ENCODE measurements around the gene NLRP11. TPM values are rescaled to one million over a fixed set of nuclear protein-coding genes. Genes with fewer than 3 reads are reported as not detected.

The NLRP11 gene
- total RNA-seq: not detected

GRCh38 chr19:55831846-55832245, at the start of gene NLRP11:
Gene NLRP11 (minus strand): TSS chr19:55831999. CDS start chr19:55818174, 13,825 bp downstream.
- DNase-seq: no peak

- no peak for DNase-seq
Measured at GRCh38 chr19:55877211-55877610, 45.4 kb upstream of the NLRP11 start.

GRCh38 chr19:55870736-55871135, 38.9 kb upstream of the NLRP11 start:
- no peak for DNase-seq

- no peak for DNase-seq
Measured at GRCh38 chr19:55867101-55867500, 35.3 kb upstream of the NLRP11 start.

- no peak for DNase-seq
Measured at GRCh38 chr19:55866521-55866920, 34.7 kb upstream of the NLRP11 start.

GRCh38 chr19:55858969-55859368, 27.2 kb upstream of the NLRP11 start:
- no peak for DNase-seq

- DNase-seq: no peak
Measured at GRCh38 chr19:55858401-55858800, 26.6 kb upstream of the NLRP11 start.

- DNase-seq: no peak
Measured at GRCh38 chr19:55857974-55858373, 26.2 kb upstream of the NLRP11 start.

GRCh38 chr19:55857149-55857548, 25.4 kb upstream of the NLRP11 start:
- DNase-seq: no peak

- DNase-seq: no peak
Measured at GRCh38 chr19:55855160-55855559, 23.4 kb upstream of the NLRP11 start.

GRCh38 chr19:55838906-55839305, 7.1 kb upstream of the NLRP11 start:
- no peak for DNase-seq

GRCh38 chr19:55838251-55838650, 6.5 kb upstream of the NLRP11 start:
- DNase-seq: no peak

- no peak for DNase-seq
Measured at GRCh38 chr19:55836340-55836739, 4.5 kb upstream of the NLRP11 start, which contains the start of gene NLRP4. Gene NLRP4 (plus strand): TSS chr19:55836540. CDS start chr19:55852081, 15,541 bp downstream.

- DNase-seq: no peak
Measured at GRCh38 chr19:55832676-55833075, 877 bp upstream of the NLRP11 start.

- DNase-seq: no peak
Measured at GRCh38 chr19:55830656-55831055, 1.1 kb downstream of the NLRP11 start.

GRCh38 chr19:55820037-55820436, 11.8 kb downstream of the NLRP11 start:
- no peak for DNase-seq

GRCh38 chr19:55813906-55814305, 17.9 kb downstream of the NLRP11 start:
- DNase-seq: no peak

GRCh38 chr19:55812449-55812848, 19.4 kb downstream of the NLRP11 start:
- no peak for DNase-seq

- no peak for DNase-seq
Measured at GRCh38 chr19:55811340-55811739, 20.5 kb downstream of the NLRP11 start.

GRCh38 chr19:55809381-55810058, 22.3 kb downstream of the NLRP11 start:
- DNase-seq: peak; percentile 29

GRCh38 chr19:55802281-55802680, 29.5 kb downstream of the NLRP11 start:
- DNase-seq: no peak

GRCh38 chr19:55801416-55801815, 30.4 kb downstream of the NLRP11 start:
- no peak for DNase-seq

- DNase-seq: no peak
Measured at GRCh38 chr19:55795021-55795420, 36.8 kb downstream of the NLRP11 start.

- no peak for DNase-seq
Measured at GRCh38 chr19:55781112-55781511, 50.7 kb downstream of the NLRP11 start.

- DNase-seq: no peak
Measured at GRCh38 chr19:55778331-55778730, 53.5 kb downstream of the NLRP11 start.

All from tongue (tissue), 2 donors.